Left colon (tissue), 2 donors: Measurements from ENCODE around the gene SPARC. TPM values are rescaled to one million over a fixed set of nuclear protein-coding genes. Genes with fewer than 3 reads are reported as not detected.

Experiments
- ATAC-seq: fragments of 200-7000 bp; cut with Tn5 transposase; one replicate; pipeline ENCODE4 v1.9.1; 2020; ENCODE audit warnings: mild to moderate bottlenecking, moderate library complexity
- DNase-seq, 2 donors: peaks; one replicate each; pipeline ENCODE4 v3.0.0-alpha.2; 2020
- intact Hi-C, 2 donors: fragments of 100-400 bp; cut with DNase I in 1 of 2; cut with micrococcal nuclease in 1 of 2; formaldehyde crosslinking; loops; one replicate each; pipeline versions ENCODE4 v1.11.2 to v1.14.0; 2022; cut with DNase I, micrococcal nuclease
- total RNA-seq, 2 donors: library from RNA; stranded (reverse); fragmentation: NEBNext Ultra II Directional; extraction: Animal tissue kit (Norgen Biotek cat#: 25700); gene quantifications; one replicate each; pipeline ENCODE4 v1.2.1, GENCODE V29; 2021
- donor health status: DM: no; HTN: no; CAD: no.
- donor health status: DM: yes; HTN: yes; CAD: no.

The SPARC gene
- total RNA-seq, 2 donors from 2014 or later = 91.3 to 178 TPM

GRCh38 chr5:151614565-151614964 lies 72.2 kb downstream of the SPARC start:
- DNase-seq (no peak), ATAC-seq (no peak)
- intact Hi-C loops = no loop called here

DNA sequence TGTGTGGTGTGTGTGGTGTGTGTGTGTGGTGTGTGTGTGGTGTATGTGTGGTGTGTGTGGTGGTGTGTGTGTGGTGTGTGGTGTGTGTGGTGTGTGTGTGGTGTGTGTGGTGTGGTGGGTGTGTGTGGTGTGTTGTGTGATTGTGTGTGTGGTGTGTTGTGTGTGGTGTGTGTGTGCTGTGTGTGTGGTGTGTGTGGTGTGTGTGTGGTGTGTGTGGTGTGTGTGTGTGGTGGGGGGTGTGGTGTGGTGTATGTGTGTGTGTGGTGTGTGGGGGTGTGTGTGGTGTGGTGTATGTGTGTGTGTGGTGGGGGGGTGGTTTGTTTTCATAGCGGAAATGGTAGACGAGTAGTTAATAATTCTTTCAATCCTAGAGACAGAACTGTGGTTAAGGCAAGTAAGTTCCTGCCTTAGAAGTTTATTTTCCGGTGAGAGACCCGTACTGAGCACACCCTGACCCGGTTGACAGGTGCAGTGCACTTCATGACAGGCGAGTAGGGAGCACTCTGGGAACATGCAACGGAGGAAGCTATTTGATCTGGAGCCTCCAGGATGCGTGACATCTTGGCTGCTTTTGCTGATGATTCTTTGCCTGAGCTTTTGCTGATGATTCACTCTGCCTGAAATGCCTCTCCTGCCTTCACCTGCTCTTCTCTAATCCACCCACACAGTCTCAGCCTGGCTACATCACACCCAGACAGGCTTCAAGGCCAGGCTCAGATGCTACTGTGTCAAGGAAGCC lies 73.9 kb downstream of the SPARC start:
- intact Hi-C loops = no loop called here
- no peak for DNase-seq

GRCh38 chr5:151611127-151611775 lies 75.5 kb downstream of the SPARC start:
- no peak for DNase-seq
- intact Hi-C loops = no loop called here
- ATAC-seq = no peak

More for the DNA sequence above, 73.9 kb downstream of the SPARC start:
- ATAC-seq = no peak

Other genes with a start within 250 kb of the SPARC start
- 10 to 100 TPM; 46.1 to 52.5 TPM for gene SLC36A1, start 239.3 kb downstream of the SPARC start, total RNA-seq
- not detected for gene FAT2, start 95.6 kb downstream of the SPARC start, total RNA-seq
- 10 to 100 TPM; 48.7 to 49.2 TPM for gene ATOX1, start 71.7 kb upstream of the SPARC start, total RNA-seq
- gene G3BP1, start 85.0 kb upstream of the SPARC start, total RNA-seq = 100 to 1,000 TPM; 116 to 141 TPM
- not detected for gene GLRA1, start 237.9 kb upstream of the SPARC start, total RNA-seq